ENCODE data around the gene ELL.

DNA sequence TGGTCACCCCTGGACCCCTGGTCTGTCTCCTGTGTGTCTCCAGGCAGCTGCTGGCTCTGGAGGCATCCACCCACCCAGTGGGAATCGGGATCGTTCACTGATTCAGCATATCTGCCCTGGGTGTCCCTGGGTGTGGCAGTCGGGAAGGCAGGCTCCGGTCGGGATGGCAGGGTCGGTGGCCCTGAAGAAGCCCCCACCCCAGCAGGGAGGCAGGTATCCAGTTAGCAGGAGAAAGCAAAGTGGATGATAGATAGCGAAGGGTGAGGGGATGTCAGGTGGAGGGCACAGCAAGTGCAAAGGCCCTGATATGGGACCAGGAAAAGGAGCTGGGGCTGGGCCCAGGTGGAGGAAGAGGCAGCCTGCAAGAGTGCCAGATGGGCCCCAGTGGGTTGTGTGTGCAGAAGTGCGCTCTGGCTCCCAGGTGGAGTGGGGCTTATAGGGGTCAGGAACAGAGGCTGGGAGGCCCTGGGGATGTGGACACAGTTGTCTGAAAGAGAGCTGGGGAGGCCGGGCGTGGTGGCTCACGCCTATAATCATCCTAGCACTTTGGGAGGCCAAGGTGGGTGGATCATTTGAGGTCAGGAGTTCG, 100.4 kb downstream of the ELL start:
- no peak for TF ChIP-seq CTCF (IDR thresholded peaks at IDR 0.05; ENCODE audit: insufficient read depth, low read length)
- TF ChIP-seq POLR2AphosphoS5 (IDR thresholded peaks at IDR 0.05; ENCODE audit: low read depth) = no peak
- TF ChIP-seq, protein P1, sequence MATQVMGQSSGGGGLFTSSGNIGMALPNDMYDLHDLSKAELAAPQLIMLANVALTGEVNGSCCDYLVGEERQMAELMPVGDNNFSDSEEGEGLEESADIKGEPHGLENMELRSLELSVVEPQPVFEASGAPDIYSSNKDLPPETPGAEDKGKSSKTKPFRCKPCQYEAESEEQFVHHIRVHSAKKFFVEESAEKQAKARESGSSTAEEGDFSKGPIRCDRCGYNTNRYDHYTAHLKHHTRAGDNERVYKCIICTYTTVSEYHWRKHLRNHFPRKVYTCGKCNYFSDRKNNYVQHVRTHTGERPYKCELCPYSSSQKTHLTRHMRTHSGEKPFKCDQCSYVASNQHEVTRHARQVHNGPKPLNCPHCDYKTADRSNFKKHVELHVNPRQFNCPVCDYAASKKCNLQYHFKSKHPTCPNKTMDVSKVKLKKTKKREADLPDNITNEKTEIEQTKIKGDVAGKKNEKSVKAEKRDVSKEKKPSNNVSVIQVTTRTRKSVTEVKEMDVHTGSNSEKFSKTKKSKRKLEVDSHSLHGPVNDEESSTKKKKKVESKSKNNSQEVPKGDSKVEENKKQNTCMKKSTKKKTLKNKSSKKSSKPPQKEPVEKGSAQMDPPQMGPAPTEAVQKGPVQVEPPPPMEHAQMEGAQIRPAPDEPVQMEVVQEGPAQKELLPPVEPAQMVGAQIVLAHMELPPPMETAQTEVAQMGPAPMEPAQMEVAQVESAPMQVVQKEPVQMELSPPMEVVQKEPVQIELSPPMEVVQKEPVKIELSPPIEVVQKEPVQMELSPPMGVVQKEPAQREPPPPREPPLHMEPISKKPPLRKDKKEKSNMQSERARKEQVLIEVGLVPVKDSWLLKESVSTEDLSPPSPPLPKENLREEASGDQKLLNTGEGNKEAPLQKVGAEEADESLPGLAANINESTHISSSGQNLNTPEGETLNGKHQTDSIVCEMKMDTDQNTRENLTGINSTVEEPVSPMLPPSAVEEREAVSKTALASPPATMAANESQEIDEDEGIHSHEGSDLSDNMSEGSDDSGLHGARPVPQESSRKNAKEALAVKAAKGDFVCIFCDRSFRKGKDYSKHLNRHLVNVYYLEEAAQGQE (IDR thresholded peaks at IDR 0.05; ENCODE audit: insufficient replicate concordance, low read depth) = no peak
- TF ChIP-seq GABPA (IDR thresholded peaks at IDR 0.05; ENCODE audit: low read depth) = no peak
- TF ChIP-seq SPI1 (IDR thresholded peaks at IDR 0.05; ENCODE audit: borderline replicate concordance, low read depth) = no peak

Data from HL-60 (cell line).